ENCODE results near the gene AKAP17A.

GRCh38 chrX:1612641-1613286 is 21.4 kb downstream of the AKAP17A start:
- no peak for TF ChIP-seq CTCF (IDR thresholded peaks at IDR 0.05)
- TF ChIP-seq ZFX (IDR thresholded peaks at IDR 0.05; ENCODE audit: borderline replicate concordance), result no peak

All from 22Rv1 (cell line).